GM20000 (cell line): Measurements from ENCODE around the gene NOL11.

Experiments
- DNase-seq: peaks from one replicate; pipeline ENCODE4 v3.0.0; 2012; ENCODE audit warnings: low spot score
- TF ChIP-seq, protein P1 (sequence below): IDR thresholded peaks from 2 replicates; pipeline ENCODE4 v1.5.1; 2012; ENCODE audit warnings: mild to moderate bottlenecking, control low read depth; ENCODE audit errors: extremely low read depth, missing control alignments

The NOL11 gene

DNA sequence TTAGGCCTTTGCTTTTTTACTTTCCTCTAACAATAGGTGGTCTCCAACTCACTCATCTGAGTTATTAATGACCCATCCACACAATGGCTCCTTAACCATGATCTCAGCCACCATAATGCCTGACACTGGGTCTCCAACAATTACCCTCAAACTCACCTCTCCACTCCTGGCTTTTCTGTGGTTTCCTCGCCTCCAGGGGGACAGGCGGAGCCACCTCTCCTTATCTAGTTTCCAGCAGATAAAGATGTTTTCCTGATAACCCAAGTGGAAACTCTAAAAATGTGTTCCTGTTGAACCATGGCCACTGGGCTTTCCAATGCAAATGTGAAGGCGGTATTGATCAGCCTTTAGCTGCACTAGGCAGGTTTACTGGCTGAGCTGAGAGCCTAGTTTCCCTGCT, 9.4 kb upstream of the NOL11 start:
- no peak for DNase-seq
- TF ChIP-seq, protein P1, sequence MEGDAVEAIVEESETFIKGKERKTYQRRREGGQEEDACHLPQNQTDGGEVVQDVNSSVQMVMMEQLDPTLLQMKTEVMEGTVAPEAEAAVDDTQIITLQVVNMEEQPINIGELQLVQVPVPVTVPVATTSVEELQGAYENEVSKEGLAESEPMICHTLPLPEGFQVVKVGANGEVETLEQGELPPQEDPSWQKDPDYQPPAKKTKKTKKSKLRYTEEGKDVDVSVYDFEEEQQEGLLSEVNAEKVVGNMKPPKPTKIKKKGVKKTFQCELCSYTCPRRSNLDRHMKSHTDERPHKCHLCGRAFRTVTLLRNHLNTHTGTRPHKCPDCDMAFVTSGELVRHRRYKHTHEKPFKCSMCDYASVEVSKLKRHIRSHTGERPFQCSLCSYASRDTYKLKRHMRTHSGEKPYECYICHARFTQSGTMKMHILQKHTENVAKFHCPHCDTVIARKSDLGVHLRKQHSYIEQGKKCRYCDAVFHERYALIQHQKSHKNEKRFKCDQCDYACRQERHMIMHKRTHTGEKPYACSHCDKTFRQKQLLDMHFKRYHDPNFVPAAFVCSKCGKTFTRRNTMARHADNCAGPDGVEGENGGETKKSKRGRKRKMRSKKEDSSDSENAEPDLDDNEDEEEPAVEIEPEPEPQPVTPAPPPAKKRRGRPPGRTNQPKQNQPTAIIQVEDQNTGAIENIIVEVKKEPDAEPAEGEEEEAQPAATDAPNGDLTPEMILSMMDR: no peak

DNA sequence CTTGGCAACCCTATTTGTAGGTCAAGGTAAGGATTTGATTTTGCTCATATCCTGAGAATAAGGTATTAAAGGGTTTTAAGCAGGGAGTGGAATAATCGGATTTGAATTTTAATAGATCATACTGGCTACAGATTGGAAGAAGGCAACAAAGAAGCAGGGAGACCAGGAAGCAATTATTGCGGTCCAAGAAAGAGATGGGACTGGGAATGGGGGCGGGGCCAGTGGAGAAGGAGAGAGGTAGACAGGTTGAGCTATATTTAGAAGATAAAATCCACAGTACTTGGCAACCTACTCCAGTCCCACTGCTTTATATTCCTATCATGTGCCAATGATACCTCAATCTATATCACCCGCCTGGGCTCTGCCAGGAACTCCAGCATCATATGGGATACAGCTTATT, 5.8 kb upstream of the NOL11 start:
- no peak for DNase-seq
- TF ChIP-seq, protein P1: no peak

DNA sequence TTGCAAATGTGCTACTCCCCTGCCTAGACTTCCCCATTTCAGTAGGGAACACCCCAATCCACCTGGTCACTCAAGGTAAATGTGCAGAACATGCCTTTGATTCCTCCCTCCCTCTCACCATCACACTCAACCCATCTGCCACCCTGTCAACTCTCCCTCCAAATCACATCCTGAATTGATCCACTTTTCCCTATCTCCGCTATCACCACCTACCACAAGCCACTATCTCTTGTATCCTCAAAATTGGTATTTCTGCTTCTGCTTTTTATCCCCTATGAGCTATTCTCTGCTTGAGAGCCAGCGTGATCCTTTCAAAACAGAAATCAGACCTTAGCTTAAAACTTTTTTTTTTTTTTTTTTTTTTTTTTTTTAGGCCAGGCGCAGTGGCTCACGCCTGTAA, 5.4 kb upstream of the NOL11 start:
- no peak for DNase-seq
- TF ChIP-seq, protein P1: no peak

DNA sequence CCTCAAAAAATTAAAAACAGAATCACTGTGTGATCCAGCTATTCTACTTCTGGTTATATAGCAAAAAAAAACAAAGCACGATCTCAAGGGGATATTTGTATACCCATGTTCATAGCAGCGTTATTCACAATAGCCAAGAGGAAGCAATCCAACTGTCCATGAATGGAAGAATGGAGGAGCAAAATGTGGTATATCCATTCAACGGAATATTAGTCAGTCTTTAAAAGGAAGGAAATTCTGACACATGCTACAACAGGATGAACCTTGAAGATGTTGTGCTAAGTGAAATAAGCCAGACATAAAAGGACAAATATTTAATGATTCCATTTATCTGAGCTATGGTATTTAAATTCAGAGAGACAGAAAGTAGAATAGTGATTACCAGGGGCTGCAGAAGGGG, 4.6 kb upstream of the NOL11 start:
- TF ChIP-seq, protein P1: no peak

DNA sequence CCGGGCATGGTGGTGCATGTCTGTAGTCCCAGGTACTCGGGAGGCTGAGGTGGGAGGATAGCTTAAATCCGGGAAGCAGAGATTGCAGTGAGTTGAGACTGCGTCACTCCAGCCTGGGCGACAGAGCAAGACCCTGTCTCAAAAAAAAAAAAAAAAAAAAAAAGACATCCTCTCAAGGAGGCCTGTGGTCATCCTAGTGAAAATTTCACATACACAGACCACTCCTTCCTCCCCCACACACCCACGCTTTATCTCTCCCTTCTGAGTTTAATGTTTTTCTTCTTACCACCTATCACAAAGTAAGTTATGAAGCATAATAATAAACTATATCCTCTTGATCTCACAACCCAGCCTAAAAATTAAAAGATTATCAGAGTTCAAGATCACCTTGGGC, 1.3 kb upstream of the NOL11 start:
- TF ChIP-seq, protein P1: no peak

More for the DNA sequence above, 4.6 kb upstream of the NOL11 start:
- no peak for DNase-seq

DNA sequence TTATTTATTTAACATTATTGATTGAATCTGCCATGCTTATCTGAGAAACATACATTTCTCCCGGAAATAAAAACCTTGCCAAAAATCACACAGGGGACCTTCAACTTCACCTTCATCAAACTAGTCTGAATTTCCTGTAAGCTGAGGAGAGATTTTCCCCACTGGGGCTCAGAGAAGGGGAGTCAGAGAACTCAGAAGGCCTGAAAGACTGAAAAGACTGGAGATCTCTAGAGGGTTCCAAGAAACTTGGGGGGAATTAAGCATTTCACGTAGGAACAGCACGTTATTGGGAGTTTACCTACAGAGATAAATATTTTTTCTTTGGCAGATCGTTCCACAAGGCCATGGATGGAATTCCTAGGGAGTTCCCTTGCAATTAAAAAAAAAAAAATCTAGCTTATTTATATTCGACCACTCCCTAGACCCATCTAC, 528 bp upstream of the NOL11 start:
- DNase-seq: peak; percentile 7
- TF ChIP-seq, protein P1: no peak

More for the DNA sequence above, 1.3 kb upstream of the NOL11 start:
- DNase-seq: no peak

DNA sequence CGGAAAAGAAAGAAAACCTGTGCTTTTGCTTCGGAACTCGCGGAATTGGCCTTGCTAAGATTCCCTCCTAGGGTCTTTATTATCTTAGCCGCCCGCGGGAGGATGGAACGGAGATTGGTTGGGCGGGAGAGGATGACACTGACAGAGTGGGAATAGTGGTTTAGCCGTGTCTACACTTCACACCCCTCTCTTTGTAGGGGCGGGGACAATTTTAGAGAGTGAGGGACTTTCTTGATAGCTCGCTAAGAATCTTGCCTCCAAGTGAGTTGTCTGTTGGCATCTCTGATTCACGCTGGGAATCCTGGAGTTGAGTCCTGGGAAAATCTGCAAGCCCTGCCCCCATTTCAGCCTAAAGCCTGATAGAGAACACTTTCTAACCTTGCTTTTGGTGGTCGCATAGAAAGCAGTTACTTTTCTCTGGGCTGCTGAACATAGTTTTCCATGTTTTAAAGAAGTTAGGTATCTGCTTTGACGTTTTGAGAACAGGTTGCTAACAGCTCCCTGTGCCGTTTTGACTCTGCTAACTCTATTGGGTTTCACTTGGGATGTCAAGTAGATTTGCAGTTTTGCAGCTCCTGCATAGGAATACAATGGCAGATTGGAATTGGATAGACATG, 697 bp downstream of the NOL11 start:
- TF ChIP-seq, protein P1: no peak
- peak; percentile 20 for DNase-seq
